ENCODE results near the gene RAB37.

The RAB37 gene

DNA sequence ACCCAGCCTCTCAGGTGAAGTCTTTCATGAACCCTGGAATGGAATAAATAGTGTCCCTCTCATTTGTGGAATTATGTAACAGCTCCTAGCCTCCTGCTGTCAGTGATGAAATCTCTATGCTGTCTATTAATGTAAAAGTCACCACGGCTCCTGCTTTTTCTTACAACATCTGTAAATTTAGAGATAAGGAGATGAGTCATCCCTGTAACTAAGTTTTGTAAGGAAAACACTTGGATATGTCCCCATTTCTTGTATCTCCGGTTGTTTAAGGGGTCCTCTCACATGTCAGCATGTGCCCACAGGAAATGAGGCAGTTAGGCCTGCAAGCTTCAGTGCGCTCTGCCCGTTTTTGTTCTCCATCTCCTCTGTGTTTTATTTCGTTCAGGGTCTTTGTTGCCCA, 41.9 kb downstream of the RAB37 start:
- no peak overlapping the region for H3K27ac ChIP-seq (ENCODE audit: poor library complexity, severe bottlenecking)

GRCh38 chr17:74779501-74779900, 42.4 kb downstream of the RAB37 start:
- Histone ChIP-seq H3K9me3 (ENCODE audit: severe bottlenecking) (no peaks in the 10 kb centered on the region), H3K27me3 (ENCODE audit: insufficient read depth, poor library complexity, severe bottlenecking) (no peaks in the 10 kb centered on the region), H3K4me3 (ENCODE audit: severe bottlenecking) (no peak overlapping the region), H3K36me3 (ENCODE audit: low read depth) (peaks cover 13% of the 10 kb centered on the region), H3K4me1 (ENCODE audit: insufficient read depth, poor library complexity, severe bottlenecking) (peaks cover 4% of the 10 kb centered on the region), H3K27ac (ENCODE audit: poor library complexity, severe bottlenecking) (no peak overlapping the region)
- ATAC-seq (ENCODE audit: low read depth) (no peak), DNase-seq (ENCODE audit: low spot score) (no peak)
- TF ChIP-seq CTCF (IDR thresholded peaks at IDR 0.05; ENCODE audit: poor library complexity, severe bottlenecking), result no peak

More for the DNA sequence above, 41.9 kb downstream of the RAB37 start:
- Histone ChIP-seq H3K9me3 (ENCODE audit: severe bottlenecking) (no peaks in the 10 kb centered on the region), H3K36me3 (ENCODE audit: low read depth) (peaks cover 15% of the 10 kb centered on the region), H3K4me1 (ENCODE audit: insufficient read depth, poor library complexity, severe bottlenecking) (peaks cover 4% of the 10 kb centered on the region), H3K27me3 (ENCODE audit: insufficient read depth, poor library complexity, severe bottlenecking) (no peaks in the 10 kb centered on the region), H3K4me3 (ENCODE audit: severe bottlenecking) (no peak overlapping the region)
- DNase-seq (ENCODE audit: low spot score), result no peak
- no peak for ATAC-seq (ENCODE audit: low read depth)
- no peak for TF ChIP-seq CTCF (IDR thresholded peaks at IDR 0.05; ENCODE audit: poor library complexity, severe bottlenecking)

DNA sequence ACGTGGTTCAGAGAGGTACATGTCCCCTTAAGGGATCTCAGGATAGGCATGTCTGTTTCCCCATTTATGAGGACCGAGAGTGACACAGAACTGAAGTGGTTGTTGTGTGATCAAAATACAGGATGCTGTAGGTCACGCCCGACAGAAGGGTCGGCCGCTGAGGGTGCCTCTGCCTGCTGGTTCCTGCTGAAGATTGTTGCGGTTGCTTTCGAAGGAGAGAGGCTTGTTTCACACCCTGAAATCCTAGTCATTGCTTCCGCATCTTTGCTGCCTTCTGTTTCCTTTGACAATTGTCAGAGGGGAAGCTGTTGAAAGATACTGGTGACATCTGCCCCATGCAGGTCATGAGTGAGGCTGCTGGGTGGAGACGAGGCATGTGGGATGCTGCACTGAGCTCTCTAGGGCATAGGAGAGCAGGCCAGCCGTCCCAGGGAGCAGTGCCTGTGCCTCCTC, 42.9 kb downstream of the RAB37 start:
- Histone ChIP-seq H3K36me3 (ENCODE audit: low read depth) (peaks cover 13% of the 10 kb centered on the region), H3K9me3 (ENCODE audit: severe bottlenecking) (no peaks in the 10 kb centered on the region), H3K4me3 (ENCODE audit: severe bottlenecking) (no peak overlapping the region), H3K27me3 (ENCODE audit: insufficient read depth, poor library complexity, severe bottlenecking) (no peaks in the 10 kb centered on the region), H3K4me1 (ENCODE audit: insufficient read depth, poor library complexity, severe bottlenecking) (peaks cover 4% of the 10 kb centered on the region), H3K27ac (ENCODE audit: poor library complexity, severe bottlenecking) (no peak overlapping the region)
- ATAC-seq (ENCODE audit: low read depth) (no peak), DNase-seq (ENCODE audit: low spot score) (no peak)
- no peak for TF ChIP-seq CTCF (IDR thresholded peaks at IDR 0.05; ENCODE audit: poor library complexity, severe bottlenecking)

GRCh38 chr17:74780443-74781238, 43.6 kb downstream of the RAB37 start:
- Histone ChIP-seq H3K4me1 (ENCODE audit: insufficient read depth, poor library complexity, severe bottlenecking) (peaks cover 4% of the 10 kb centered on the region), H3K9me3 (ENCODE audit: severe bottlenecking) (no peaks in the 10 kb centered on the region), H3K27me3 (ENCODE audit: insufficient read depth, poor library complexity, severe bottlenecking) (no peaks in the 10 kb centered on the region), H3K36me3 (ENCODE audit: low read depth) (peaks cover 13% of the 10 kb centered on the region), H3K4me3 (ENCODE audit: severe bottlenecking) (no peak overlapping the region), H3K27ac (ENCODE audit: poor library complexity, severe bottlenecking) (no peak overlapping the region)
- 0 out of 3 replicates have a peak, but pooled peaks have one; percentile 26 for ATAC-seq (ENCODE audit: low read depth)
- DNase-seq (ENCODE audit: low spot score), result no peak
- peak; percentile 48 for TF ChIP-seq CTCF (IDR thresholded peaks at IDR 0.05; ENCODE audit: poor library complexity, severe bottlenecking)

GRCh38 chr17:74782571-74782970, 45.5 kb downstream of the RAB37 start:
- H3K27me3 ChIP-seq (ENCODE audit: insufficient read depth, poor library complexity, severe bottlenecking), result no peaks in the 10 kb centered on the region
- DNase-seq (ENCODE audit: low spot score), result no peak
- no peak overlapping the region for H3K27ac ChIP-seq (ENCODE audit: poor library complexity, severe bottlenecking)
- TF ChIP-seq CTCF (IDR thresholded peaks at IDR 0.05; ENCODE audit: poor library complexity, severe bottlenecking), result no peak
- peaks cover 19% of the 10 kb centered on the region for H3K36me3 ChIP-seq (ENCODE audit: low read depth)
- H3K4me3 ChIP-seq (ENCODE audit: severe bottlenecking), result no peak overlapping the region
- no peaks in the 10 kb centered on the region for H3K4me1 ChIP-seq (ENCODE audit: insufficient read depth, poor library complexity, severe bottlenecking)
- no peaks in the 10 kb centered on the region for H3K9me3 ChIP-seq (ENCODE audit: severe bottlenecking)
- ATAC-seq (ENCODE audit: low read depth), result no peak
